ENCODE measurements around the gene RBKS.

RBKS gene

GRCh38 chr2:27890146-27890923 lies at the start of gene RBKS, which contains the start of gene BABAM2:
RBKS (minus strand) TSS chr2:27890387; CDS start chr2:27890345, 42 bp downstream.
BABAM2 (plus strand) TSS chr2:27890729; CDS start chr2:27894557, 3,828 bp downstream.
- peak; percentile 92 for DNase-seq

DNA sequence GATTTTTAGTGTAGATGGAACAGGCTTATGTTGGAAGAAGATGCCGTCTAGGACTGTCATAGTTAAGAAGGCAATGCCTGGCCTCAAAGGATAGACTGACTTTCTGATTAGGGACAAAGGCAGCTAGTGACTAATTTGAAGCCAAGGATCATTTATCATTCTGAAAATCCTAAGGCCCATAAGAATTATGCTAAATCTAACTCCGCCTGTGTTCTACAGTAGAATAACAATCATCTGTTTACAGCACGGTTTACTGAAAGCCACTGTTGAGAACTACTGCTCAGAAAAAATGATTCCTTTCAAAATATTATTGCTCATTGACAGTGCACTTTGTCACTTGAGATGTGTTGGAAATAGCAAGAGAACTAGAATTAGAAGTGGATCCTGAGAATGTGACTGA lies 44.8 kb upstream of the RBKS start:
- DNase-seq: no peak

DNA sequence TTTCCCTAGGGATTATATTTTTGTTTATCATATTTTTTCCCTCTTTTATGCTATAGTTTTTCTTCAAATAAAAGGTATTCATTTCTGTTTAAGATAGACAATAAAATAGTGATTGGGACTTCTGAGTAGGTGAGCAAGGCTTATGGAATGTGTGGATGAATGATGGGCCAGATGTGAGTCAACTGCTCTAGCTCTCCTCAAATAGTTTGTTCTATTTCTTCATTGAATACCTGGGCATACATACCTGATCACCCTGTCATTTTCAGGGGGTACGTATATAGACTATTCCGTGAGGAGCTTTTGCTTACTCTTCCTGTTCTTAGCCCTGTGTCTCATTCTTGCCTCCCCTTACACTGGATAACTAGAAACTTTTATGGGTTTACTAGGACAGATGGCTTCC lies 42.2 kb upstream of the RBKS start:
- DNase-seq: no peak

- no peak for DNase-seq
Measured at GRCh38 chr2:27931361-27931950, 41.3 kb upstream of the RBKS start.

- no peak for DNase-seq
Measured at GRCh38 chr2:27929916-27930486, 39.8 kb upstream of the RBKS start.

GRCh38 chr2:27925766-27926472 lies 35.7 kb upstream of the RBKS start:
- DNase-seq: no peak

DNA sequence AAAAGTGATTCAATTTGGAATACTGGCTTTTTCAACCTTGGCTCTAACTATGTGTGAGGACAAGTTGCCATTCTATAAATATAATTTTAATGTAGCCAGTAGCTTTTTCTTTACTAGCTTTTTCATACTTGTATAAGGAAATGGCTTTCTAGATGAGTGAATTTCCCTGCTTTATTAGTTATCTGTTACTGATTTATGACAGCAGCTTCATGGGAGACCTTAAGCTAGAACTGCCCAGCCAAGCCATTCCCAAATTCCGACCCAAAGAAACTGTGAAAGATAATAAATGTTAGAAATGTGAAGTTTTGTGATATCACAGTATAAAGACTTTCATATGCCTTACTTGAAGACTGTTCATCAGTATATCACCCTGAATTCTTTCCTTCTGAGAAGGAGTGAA lies 32.7 kb upstream of the RBKS start:
- DNase-seq: no peak

DNA sequence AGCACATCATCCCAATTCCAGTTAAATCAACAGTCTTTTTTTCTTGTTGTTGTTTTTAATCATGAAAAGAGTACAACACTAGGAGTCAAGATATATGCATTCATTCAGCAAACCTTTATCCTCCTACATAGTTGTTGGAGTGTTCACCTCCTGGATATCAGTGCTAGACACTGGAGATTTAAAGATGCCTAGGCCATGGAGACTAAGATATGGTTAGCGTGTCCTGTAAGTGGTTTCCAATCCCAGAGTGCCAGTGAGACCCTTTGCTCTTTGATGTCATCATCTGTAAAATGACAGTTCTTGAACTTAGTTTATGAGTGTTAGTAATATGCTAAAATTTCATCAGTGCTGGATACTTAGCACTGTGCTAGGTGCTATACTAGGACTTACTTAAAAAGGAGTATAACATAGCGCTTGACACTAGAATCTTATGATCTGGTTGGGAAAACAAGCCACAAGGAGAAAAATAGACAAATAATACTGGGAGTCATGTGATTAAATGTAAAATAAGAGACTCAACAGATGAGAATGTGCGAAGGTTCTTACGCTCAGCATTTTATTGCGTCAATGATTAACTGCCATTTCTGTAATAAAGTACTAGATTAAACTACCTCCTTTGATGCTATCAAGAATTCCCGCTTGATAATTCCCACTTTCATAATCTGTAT lies 31.8 kb upstream of the RBKS start:
- DNase-seq: no peak

- no peak for DNase-seq
Measured at GRCh38 chr2:27921424-27921823, 31.2 kb upstream of the RBKS start.

DNA sequence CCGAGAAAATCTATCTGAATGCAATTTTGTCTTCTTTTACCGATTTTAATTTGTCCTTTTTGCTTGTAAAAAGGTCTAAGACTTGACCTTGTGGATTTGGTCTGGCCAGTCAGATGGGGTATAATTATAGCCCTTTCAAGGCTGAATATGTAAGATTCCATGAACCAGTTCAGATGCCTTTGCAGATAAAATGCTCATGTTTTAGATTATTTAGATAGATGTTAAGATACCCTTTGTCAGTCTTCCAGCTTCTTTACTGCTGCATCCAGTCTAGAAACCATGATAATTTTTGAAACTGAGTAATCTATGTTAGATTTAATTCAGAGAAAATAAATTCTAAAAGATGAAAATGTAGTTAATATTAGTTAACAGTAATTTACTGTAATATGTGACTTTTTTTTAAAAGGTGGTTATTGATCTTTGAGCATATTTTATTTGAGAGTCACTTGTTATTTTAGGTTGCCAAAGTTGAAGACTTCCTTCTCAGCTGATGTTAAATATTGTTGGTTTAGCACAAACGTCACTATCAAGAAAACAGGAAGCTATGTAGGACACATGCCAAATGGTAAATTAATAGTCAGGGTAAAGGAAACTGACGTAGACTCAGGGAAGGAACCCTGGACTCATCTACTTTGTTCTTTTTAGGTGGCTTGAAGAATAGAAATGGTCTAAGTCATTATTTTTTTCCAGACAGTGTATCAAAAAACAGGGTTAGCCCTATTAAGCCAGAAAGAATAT lies 30.1 kb upstream of the RBKS start:
- peak; percentile 16 for DNase-seq

DNA sequence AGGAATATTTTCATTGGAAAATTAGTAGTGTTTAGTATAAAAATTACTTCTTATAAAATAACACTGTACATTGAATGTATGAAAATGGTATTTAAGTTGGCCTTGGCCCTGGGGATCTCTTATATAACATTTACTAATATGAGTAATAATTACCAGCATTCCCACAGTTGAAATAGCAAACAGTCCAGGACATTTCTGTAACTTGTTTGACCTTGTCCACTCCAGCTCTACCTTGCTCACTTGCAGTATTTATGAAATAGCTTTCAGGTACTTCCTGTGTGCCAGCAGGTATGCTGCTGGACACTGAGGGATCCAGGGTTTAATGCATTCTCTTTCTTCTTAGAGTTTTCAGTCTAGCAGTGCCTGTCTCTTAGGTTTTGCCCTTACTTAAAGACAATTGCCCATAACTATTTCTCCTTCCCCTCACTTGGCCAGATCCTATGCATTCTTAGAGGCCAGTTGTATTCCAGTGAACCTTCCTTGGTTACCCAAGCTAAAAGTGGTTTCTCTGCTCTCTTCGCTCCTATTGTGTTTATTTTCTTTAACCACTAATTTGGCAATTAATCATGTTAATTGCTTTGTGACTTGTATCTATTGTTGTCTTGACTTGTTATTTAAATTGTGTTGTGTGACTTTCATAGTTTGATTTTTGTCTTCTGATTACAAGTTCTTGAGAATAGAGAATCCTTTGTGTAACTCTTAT lies 26.3 kb upstream of the RBKS start:
- no peak for DNase-seq

- no peak for DNase-seq
Measured at GRCh38 chr2:27915874-27916273, 25.7 kb upstream of the RBKS start.

DNA sequence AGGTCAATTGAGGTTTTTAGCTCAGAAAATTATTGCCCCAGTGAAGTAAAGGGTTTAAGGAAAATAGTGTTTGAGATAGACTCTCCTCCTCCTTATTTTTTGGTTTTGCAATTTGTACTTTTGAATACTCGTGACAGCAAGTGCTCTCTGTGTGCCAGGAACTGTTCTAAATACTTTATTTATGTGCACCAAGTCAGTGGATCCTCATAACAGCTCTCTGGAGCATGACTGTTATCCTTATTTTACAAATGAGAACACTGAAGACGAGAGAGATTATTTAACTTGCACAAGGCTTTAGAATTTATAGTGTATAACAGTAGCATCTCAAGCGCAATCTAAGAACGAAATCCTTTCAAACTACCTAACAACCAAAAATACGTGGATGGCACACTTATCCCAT lies 25.0 kb upstream of the RBKS start:
- no peak for DNase-seq

DNA sequence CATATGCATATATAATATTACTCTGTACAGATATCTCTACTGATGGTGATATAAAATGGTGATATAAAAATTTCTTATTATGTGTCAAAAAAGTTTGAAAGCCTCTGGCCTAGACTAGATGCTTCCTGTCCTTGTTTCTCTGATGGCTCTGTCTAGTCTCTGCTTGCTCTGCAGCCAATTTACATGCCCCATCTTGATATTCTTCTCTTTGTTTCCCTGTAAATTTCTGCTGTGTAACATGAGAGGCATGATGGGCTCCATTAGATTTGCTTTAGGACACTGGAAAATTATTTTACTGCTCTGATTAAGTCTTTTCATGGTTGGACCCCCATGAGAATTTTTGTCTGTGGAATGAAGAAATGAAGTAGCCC lies 24.6 kb upstream of the RBKS start:
- DNase-seq: no peak

DNA sequence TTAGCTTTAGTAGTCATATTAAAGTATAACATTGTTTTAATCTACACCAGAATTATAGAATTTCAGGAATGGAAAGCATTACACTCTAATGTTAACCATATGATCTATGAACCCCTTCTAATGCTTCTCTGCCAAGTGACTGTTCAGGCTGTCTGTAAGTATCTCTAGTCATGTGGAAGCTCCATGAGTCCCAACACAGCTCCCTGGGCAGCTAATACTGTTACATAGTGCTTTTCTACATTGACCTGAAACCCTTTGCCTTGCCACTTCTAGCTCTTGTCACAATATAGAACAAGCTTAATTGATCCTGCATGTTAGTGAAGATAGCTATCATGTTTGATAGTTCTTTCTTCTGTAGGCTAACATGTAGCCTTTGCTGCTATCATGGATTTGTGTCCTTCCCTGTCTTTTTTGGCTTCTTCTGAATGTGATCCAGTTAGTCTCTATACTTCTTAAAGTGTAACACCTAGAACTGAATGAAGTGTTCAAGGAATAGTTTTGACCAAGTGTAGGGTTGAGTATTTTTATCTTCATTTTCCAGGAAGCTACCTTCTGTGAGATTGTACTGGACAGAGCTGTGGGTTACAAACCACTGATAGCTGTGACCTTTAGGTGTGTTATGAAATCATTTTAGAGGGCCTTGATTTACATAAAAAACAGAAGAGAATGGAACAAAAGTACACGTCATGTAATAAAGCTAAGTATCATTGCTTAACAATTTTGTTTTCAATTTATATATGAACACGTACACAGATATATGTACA lies 24.0 kb upstream of the RBKS start:
- no peak for DNase-seq

DNA sequence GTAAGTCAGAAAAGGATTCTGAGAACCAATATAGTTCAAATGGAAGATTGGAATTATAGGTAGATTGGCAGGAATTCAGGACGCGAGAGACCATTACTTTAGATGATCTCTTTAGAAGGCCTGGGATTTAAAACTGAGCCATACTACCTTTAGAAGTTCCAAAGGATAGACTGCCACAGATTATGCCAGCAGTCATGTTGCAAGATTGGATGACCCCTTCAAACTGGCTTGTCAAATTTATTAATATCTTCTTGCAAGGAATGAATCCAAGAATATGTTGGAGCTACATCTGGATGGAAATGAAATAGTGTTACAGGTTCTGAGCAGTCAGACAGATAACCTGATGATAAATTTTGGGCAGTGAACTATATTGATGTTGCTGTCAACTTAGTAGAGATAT lies 22.3 kb upstream of the RBKS start:
- DNase-seq: no peak

DNA sequence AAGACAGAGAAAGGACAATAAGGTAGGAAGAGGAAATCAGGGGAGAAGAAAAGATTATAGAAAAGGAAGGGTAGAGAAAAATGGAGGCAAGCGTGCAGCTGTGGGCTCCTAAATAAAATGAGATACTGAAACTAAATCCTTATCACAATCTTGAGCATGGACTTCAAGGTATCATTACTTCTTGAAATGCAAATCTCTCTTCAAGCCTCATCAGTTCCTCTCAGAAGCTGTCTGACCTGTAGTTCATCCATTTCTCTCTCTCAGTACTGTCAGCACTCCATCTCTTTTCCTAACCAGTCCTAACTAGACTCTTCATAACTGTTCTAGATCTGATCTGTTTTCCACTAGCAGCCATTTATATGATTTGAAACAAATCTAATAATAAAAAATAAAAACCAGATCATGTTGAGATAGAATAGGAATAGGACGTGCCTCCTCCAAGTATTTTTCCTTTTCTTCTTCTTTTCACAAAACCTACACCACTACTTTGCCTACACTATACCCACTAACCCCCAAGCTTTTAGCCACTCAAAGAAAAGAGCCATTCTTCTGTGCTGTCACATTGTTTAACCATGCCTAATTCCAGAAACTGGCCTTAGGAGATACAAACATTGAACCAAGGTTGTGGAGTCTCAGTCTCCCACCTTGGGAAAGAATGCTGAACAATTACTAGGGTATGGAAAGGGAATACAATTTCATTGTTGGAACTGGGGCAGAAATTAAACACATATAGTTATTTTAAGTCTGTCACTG lies 21.4 kb upstream of the RBKS start:
- no peak for DNase-seq

DNA sequence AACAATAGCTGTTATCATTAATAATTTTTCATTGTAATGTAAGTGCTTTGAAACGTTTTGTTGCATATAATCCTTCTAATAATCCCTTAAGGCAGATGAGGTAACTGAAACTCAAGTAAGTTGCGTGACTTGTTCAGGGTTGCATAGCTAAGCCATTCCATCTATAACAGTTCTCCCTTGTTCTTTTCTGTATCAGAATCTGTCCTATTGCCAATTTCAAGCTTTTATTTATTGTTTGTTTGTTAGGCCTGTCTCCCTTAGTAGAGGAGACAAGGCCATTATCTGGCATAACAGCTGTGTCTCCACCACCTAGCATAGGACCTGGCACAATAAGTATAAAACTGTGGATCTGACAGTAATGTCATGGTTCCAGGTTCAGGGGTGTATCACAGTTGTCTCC lies 19.7 kb upstream of the RBKS start:
- no peak for DNase-seq

DNA sequence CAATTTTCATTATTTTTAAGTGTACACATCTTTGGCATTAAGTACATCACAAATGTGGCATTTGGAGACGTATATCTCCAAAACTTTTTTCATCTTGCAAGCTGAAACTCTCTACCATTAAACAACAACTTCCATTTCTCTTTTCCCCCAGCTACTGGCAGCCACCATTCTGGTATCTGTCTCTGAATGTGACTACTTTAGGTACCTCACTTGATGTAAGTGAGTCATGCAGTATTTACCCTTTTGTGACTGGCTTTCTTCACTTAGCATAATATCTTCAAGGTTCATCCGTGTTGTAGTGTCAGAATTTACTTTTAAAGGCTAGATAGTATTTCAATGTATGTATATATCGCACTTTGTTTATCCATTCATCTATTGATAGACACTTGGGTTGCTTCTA lies 17.4 kb upstream of the RBKS start:
- DNase-seq: no peak

DNA sequence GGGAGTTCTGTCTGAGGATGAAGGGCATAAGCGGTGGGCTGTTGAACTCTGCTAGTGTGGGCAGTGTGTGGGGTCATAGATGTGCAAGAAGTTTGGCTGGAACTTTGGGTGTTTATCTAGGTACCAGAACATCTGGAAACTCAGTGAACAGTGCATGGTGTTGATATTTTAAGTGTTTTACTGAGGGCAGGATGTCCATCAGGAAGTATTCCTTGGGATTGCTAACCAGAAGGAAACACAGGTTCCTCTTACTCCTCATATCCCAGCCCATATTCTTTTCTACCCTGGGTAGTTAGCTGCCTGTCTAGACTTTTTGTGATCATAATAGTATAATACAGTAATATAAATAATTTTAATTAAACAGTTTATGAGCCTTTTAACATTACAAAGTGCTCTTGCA lies 15.9 kb upstream of the RBKS start:
- no peak for DNase-seq

DNA sequence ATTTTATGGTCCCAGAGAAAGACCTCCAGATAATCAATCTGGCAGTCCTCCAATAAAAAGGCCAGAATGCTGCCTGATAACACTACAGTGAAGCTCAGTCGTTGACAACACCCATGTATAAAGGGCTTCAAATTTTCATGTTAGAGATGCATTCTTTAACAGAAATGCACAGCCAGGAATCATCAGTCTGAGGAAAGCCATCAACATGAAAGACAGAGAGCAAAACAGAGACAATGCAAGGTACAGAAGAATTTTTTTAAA lies 14.1 kb upstream of the RBKS start:
- no peak for DNase-seq
